Testis (tissue), 3 donors: Measurements from ENCODE around the gene NDUFAF2. TPM values are rescaled to one million over a fixed set of nuclear protein-coding genes. Genes with fewer than 3 reads are reported as not detected.

Source experiments
- DNase-seq: peaks from one replicate; pipeline ENCODE4 v3.0.0-alpha.2; 2019
- H3K27ac ChIP-seq, 2 donors: fragments of 200-600 bp; sonication (generic); one replicate each; pipeline ENCODE4 v1.5.1; 2019
- H3K27me3 ChIP-seq: fragments of 200-600 bp; sonication (generic); one replicate; pipeline ENCODE4 v1.5.1; 2019
- H3K36me3 ChIP-seq: fragments of 200-600 bp; sonication (generic); one replicate; pipeline ENCODE4 v1.5.1; 2017; ENCODE audit warnings: low read depth; ENCODE audit errors: missing control alignments
- H3K4me1 ChIP-seq: fragments of 200-600 bp; sonication (generic); one replicate; pipeline ENCODE4 v1.5.1; 2019
- H3K4me3 ChIP-seq, 2 donors: fragments of 200-600 bp; sonication (generic); one replicate each; pipeline ENCODE4 v1.5.1; 2017 to 2019
- H3K9me3 ChIP-seq: fragments of 200-600 bp; sonication (generic); one replicate; pipeline ENCODE4 v1.5.1; 2017
- POLR2A ChIP-seq: fragments of 450-650 bp; IDR thresholded peaks from one replicate; pipeline ENCODE4 v1.6.1; 2017; ENCODE audit warnings: antibody characterized with exemption, mild to moderate bottlenecking, moderate library complexity
- WGBS, 2 donors: methylation state at CpG; one replicate each; pipeline ENCODE4 v1.1.5; 2018; 5-methylcytosine and 5-hydroxymethylcytosine counted together
- intact Hi-C: fragments of 100-400 bp; cut with DNase I; formaldehyde crosslinking; loops from one replicate; pipeline ENCODE4 v1.15.1; 2023; ENCODE audit warnings: low total_unique reads
- polyA plus RNA-seq: library from polyadenylated mRNA; stranded (reverse); fragments of 350-450 nt; fragmentation: Illumina TruSeq; extraction: RNeasy Lipid Tissue Mini Kit (QIAGEN cat#74804); gene quantifications from one replicate; pipeline ENCODE4 v1.2.3, GENCODE V29; 2014; ENCODE audit warnings: low read depth, low replicate concordance; ENCODE audit not compliant: insufficient read depth
- total RNA-seq, 2 donors: library from RNA; depleted of rRNA; stranded (reverse); fragments of >200 nt; gene quantifications; one replicate each; pipeline ENCODE4 v1.2.3, GENCODE V29; 2016
- TF ChIP-seq, protein P1 (sequence below), 3 experiments: fragments of 450-650 bp in 2 of 3; fragments of 200-600 bp in 1 of 3; sonication (generic) in 1 of 3; IDR thresholded peaks; one replicate each; pipeline ENCODE4 v1.5.1; 2016 to 2019; ENCODE audit warnings: antibody characterized with exemption in 3 of 3, mild to moderate bottlenecking in 2 of 3, moderate library complexity in 1 of 3

NDUFAF2 gene
- total and polyA plus RNA-seq, 3 donors from 2014 or later: 18.1 to 30.8 (median 22.3) TPM

DNA sequence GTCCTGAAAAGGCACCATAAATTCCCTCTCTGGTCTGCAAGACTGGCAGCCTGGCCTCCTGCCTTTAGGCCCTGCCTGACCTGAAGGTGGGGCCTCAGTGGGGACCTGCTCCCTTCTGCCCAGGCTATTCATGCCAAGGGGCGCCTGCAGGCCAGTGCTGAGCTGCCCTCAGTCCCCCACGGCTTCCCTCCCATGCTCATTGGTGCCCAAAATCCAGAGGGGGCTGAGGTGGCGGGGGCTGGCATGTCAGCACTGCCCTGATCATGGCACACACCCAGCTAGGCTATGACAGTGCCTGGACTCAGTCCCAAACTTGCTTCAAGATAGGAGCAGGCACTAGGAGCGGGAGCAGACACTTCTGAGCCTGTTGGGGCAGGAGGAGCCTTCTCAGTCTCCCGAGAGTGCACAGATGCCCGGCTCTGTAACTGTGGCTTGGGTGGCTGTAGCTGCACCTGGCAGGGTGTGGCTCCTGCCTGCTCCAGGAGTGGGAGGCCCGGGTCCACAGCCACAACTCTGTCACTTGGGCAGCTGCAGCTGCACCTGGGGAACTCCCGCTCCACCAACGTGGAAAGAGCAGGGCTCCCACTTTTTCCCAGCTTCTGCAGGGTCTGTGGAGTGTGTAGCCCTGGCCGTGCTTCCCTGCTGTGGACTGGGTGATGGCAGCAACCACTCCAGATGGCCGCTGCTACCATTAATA is 49.0 kb downstream of the NDUFAF2 start:
- Histone ChIP-seq H3K36me3 (no peaks in the 10 kb centered on the region), H3K4me1 (no peaks in the 10 kb centered on the region), H3K27me3 (no peaks in the 10 kb centered on the region), H3K9me3 (no peaks in the 10 kb centered on the region), H3K27ac (no peak overlapping the region), H3K4me3 (no peak overlapping the region)
- intact Hi-C loops: no loop called here
- 90 to 92% methylated on average over 2 to 11 of the region's 11 CpGs for WGBS, 2 donors
- no peak for DNase-seq
- TF ChIP-seq POLR2A: no peak
- TF ChIP-seq, protein P1, sequence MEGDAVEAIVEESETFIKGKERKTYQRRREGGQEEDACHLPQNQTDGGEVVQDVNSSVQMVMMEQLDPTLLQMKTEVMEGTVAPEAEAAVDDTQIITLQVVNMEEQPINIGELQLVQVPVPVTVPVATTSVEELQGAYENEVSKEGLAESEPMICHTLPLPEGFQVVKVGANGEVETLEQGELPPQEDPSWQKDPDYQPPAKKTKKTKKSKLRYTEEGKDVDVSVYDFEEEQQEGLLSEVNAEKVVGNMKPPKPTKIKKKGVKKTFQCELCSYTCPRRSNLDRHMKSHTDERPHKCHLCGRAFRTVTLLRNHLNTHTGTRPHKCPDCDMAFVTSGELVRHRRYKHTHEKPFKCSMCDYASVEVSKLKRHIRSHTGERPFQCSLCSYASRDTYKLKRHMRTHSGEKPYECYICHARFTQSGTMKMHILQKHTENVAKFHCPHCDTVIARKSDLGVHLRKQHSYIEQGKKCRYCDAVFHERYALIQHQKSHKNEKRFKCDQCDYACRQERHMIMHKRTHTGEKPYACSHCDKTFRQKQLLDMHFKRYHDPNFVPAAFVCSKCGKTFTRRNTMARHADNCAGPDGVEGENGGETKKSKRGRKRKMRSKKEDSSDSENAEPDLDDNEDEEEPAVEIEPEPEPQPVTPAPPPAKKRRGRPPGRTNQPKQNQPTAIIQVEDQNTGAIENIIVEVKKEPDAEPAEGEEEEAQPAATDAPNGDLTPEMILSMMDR (IDR thresholded peaks at IDR 0.05): no peak

DNA sequence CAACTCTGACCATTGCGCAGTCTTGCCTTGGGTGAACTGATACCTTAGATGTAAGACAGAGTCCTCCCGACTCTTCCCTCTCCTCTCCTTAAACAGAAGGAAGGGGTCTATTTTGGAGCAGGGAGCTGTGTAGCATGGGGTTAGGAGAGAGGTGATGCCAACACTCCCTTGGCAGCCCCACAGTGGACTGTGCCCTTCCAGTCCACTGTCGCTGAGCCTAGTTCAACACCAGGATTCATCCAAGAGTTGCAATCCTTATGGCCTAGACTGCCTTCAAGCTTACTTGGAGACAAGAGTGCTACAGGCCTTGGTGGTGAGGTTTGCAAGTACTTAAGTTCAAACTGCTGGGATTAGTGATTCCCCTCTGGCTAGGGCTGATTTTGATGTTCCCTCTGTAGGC is 51.4 kb downstream of the NDUFAF2 start:
- WGBS, 2 donors: 98 to 100% methylated on average over 1 to 3 of the region's 3 CpGs
- H3K27me3 ChIP-seq: no peaks in the 10 kb centered on the region
- no peaks in the 10 kb centered on the region for H3K9me3 ChIP-seq
- intact Hi-C loops: no loop called here
- H3K36me3 ChIP-seq: no peaks in the 10 kb centered on the region
- TF ChIP-seq, protein P1 (IDR thresholded peaks at IDR 0.05): no peak
- TF ChIP-seq POLR2A: no peak
- no peak overlapping the region for H3K27ac ChIP-seq
- H3K4me1 ChIP-seq: no peaks in the 10 kb centered on the region
- DNase-seq: no peak
- no peak overlapping the region for H3K4me3 ChIP-seq

DNA sequence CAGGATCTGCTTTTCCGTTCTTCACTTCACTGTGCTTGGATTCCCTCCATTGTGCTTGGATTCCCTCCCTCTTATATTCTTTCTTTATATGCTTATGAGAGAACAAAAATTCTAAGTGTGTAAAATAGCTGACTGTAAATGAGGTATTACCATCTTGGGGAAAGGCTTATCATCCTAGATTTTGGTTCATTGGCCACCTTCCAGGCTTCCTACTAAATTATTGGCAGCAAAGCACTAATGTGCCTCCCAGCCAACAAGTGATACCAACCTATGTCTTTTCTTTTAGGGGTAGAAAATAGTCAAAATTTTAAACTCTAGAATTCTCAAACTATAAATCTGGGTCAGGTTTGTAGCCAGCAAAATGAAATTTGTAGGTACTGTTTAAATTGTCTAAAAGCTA is 52.7 kb downstream of the NDUFAF2 start:
- H3K4me1 ChIP-seq: no peaks in the 10 kb centered on the region
- H3K9me3 ChIP-seq: no peaks in the 10 kb centered on the region
- TF ChIP-seq, protein P1 (IDR thresholded peaks at IDR 0.05): no peak
- no peak for TF ChIP-seq POLR2A
- whole genome bisulfite sequencing, 2 donors: 67 to 86% methylated on average over 1 of the region's 1 CpG
- no peaks in the 10 kb centered on the region for H3K36me3 ChIP-seq
- no peak overlapping the region for H3K27ac ChIP-seq
- no peak overlapping the region for H3K4me3 ChIP-seq
- no peak for DNase-seq
- H3K27me3 ChIP-seq: no peaks in the 10 kb centered on the region
- intact Hi-C loops: no loop called here

DNA sequence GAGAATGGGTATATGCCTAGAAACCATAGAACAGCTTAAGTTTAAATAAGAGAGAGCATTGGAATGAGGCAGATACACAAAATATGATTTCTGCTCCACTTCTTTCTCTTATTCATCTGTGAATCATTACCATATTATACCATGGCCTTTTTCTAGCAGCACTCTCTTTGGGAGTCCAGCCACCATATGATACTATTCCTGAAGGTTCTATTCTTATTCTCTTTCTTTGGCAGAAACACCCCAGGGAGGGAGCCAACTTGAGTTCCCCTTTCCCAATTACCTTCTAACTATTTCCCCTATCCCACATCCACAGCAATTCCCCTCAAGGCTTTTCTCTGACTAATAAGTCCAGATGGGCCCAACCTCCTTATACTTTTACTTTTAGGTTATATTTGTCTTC is 55.9 kb downstream of the NDUFAF2 start:
- Histone ChIP-seq H3K4me1 (no peaks in the 10 kb centered on the region), H3K36me3 (no peaks in the 10 kb centered on the region), H3K9me3 (no peaks in the 10 kb centered on the region), H3K27ac (no peak overlapping the region), H3K4me3 (no peak overlapping the region), H3K27me3 (no peaks in the 10 kb centered on the region)
- no peak for DNase-seq
- intact Hi-C loops: no loop called here
- TF ChIP-seq POLR2A: no peak
- TF ChIP-seq, protein P1 (IDR thresholded peaks at IDR 0.05): no peak

DNA sequence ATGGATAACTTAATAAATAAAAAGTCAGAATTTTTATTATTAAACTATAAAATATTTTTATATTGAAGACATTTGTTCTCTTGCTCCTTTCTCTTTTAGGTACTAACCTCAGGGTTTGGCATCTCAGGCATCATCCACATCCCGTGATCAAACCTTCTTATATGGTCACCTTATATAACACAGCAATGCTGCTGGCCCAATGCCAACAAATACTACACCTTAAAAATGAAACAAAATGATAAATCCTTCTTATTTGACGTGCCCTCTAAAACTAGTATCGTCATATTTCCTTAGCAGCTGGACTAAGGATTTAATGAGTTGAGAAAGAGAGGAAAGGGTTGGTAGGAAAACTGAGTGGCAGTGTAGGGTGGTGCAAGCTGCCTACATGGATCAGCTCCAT is 56.6 kb downstream of the NDUFAF2 start:
- H3K4me3 ChIP-seq: no peak overlapping the region
- no peak overlapping the region for H3K27ac ChIP-seq
- WGBS, 2 donors: 92 to 93% methylated on average over 3 of the region's 3 CpGs
- no peaks in the 10 kb centered on the region for H3K36me3 ChIP-seq
- intact Hi-C loops: no loop called here
- H3K4me1 ChIP-seq: no peaks in the 10 kb centered on the region
- no peak for DNase-seq
- no peaks in the 10 kb centered on the region for H3K9me3 ChIP-seq
- H3K27me3 ChIP-seq: no peaks in the 10 kb centered on the region
- TF ChIP-seq, protein P1 (IDR thresholded peaks at IDR 0.05): no peak
